Fibroblast of lung (primary cell): ENCODE results near the gene TXNIP. TPM values are rescaled to one million over a fixed set of nuclear protein-coding genes. Genes with fewer than 3 reads are reported as not detected.

Source experiments
- DNase-seq, 2 donors: peaks; one replicate each; pipeline versions ENCODE4 v3.0.0 to v3.0.0-alpha.2; 2010; ENCODE audit warnings: low read depth in 2 of 2
- H2AFZ ChIP-seq: 2 replicates; pipeline ENCODE4 v1.5.1; 2012; ENCODE audit warnings: low read length, control low read depth, inconsistent platforms
- H3K27ac ChIP-seq: 2 replicates; pipeline ENCODE4 v1.5.1; 2011; ENCODE audit warnings: low read length, control low read depth; ENCODE audit not compliant: insufficient read depth
- H3K27me3 ChIP-seq: 2 replicates; pipeline ENCODE4 v1.5.1; 2011; ENCODE audit warnings: mild to moderate bottlenecking, low read length; ENCODE audit not compliant: control insufficient read depth, insufficient read depth
- H3K36me3 ChIP-seq: 2 replicates; pipeline ENCODE4 v1.5.1; 2011; ENCODE audit warnings: low read length; ENCODE audit not compliant: control insufficient read depth, insufficient read depth
- H3K4me1 ChIP-seq: 2 replicates; pipeline ENCODE4 v1.5.1; 2011; ENCODE audit warnings: low read length; ENCODE audit not compliant: control insufficient read depth, insufficient read depth; ENCODE audit errors: extremely low read depth
- H3K4me2 ChIP-seq: 2 replicates; pipeline ENCODE4 v1.5.1; 2011; ENCODE audit warnings: low read length, control low read depth; ENCODE audit not compliant: insufficient read depth; ENCODE audit errors: extremely low read depth
- H3K4me3 ChIP-seq, 4 experiments: fragments of 200-600 bp in 1 of 4; sonication (generic) in 1 of 4; replicated peaks in 1 of 4; 2 replicates each; pipeline ENCODE4 v1.5.1; 2011 to 2016; ENCODE audit warnings: low read length in 4 of 4, low read depth in 3 of 4, mild to moderate bottlenecking in 3 of 4, control low read depth in 2 of 4, inconsistent platforms in 1 of 4, mixed read lengths in 1 of 4; ENCODE audit not compliant: insufficient read depth in 1 of 4; ENCODE audit errors: control extremely low read depth in 1 of 4
- H3K79me2 ChIP-seq: 2 replicates; pipeline ENCODE4 v1.5.1; 2012; ENCODE audit warnings: mild to moderate bottlenecking, low read length, inconsistent platforms; ENCODE audit not compliant: control insufficient read depth, insufficient read depth
- H3K9ac ChIP-seq: 2 replicates; pipeline ENCODE4 v1.5.1; 2011; ENCODE audit warnings: mild to moderate bottlenecking, low read length, control low read depth; ENCODE audit not compliant: insufficient read depth
- H3K9me3 ChIP-seq: 2 replicates; pipeline ENCODE4 v1.5.1; 2012; ENCODE audit warnings: low read depth, low read length; ENCODE audit not compliant: control insufficient read depth, insufficient read depth
- H4K20me1 ChIP-seq: 2 replicates; pipeline ENCODE4 v1.5.1; 2011; ENCODE audit warnings: low read length; ENCODE audit not compliant: control insufficient read depth, insufficient read depth; ENCODE audit errors: extremely low read depth
- CTCF ChIP-seq, 2 donors: IDR thresholded peaks in 1 of 2; conservative IDR thresholded peaks in 1 of 2; 1 replicate in 1 of 2; 2 replicates in 1 of 2; pipeline ENCODE4 v1.5.1; 2011 to 2012; ENCODE audit warnings: low read length in 2 of 2, control low read depth in 1 of 2, inconsistent platforms in 1 of 2, low read depth in 1 of 2, mild to moderate bottlenecking in 1 of 2
- EZH2 ChIP-seq: IDR thresholded peaks from 2 replicates; pipeline ENCODE4 v1.5.1; 2012; ENCODE audit warnings: low read length, control low read depth, mild to moderate bottlenecking; ENCODE audit errors: missing control alignments
- polyA plus RNA-seq, 2 donors: library from polyadenylated mRNA; depleted of rRNA in 1 of 2; stranded (reverse) in 1 of 2; unstranded in 1 of 2; fragments of >200 nt; gene quantifications; 2 replicates each; pipeline ENCODE4 v1.2.1, GENCODE V29; 2011 to 2012; ENCODE audit warnings: missing spikeins in 1 of 2
- total RNA-seq: library from RNA; depleted of rRNA; stranded (reverse); fragments of >200 nt; gene quantifications from 2 replicates; pipeline ENCODE4 v1.2.1, GENCODE V29; 2014

TXNIP gene
- total and polyA plus RNA-seq, 2 donors (not counting 1 experiment from before 2014, with no cell fraction given): 204 to 773 TPM

GRCh38 chr1:145972580-145972979 lies 23.8 kb downstream of the TXNIP start:
- DNase-seq: no peak
- no peaks in the 10 kb centered on the region for H3K9me3 ChIP-seq
- no peak for TF ChIP-seq EZH2
- TF ChIP-seq CTCF (conservative IDR thresholded peaks at IDR 0.05 in 1 of 2, IDR thresholded peaks at IDR 0.05 in 1 of 2; ENCODE audit: low read depth in 1 of 2, low read length in 2 of 2): no peak
- H3K4me2 ChIP-seq: no peak overlapping the region
- no peak overlapping the region for H3K27ac ChIP-seq
- H3K9ac ChIP-seq: no peak overlapping the region
- no peaks in the 10 kb centered on the region for H3K79me2 ChIP-seq
- H3K4me1 ChIP-seq: no peaks in the 10 kb centered on the region
- no peak overlapping the region for H3K4me3 ChIP-seq
- no peaks in the 10 kb centered on the region for H3K27me3 ChIP-seq
- H4K20me1 ChIP-seq: no peaks in the 10 kb centered on the region
- no peak overlapping the region for H2AFZ ChIP-seq
- H3K36me3 ChIP-seq: no peaks in the 10 kb centered on the region

GRCh38 chr1:145967288-145967687 lies 29.1 kb downstream of the TXNIP start:
- DNase-seq: no peak
- Histone ChIP-seq H3K9ac (no peak overlapping the region), H3K4me2 (no peak overlapping the region), H2AFZ (no peak overlapping the region), H3K9me3 (no peaks in the 10 kb centered on the region), H4K20me1 (no peaks in the 10 kb centered on the region), H3K27ac (no peak overlapping the region), H3K4me3 (no peak overlapping the region), H3K4me1 (peaks cover 17% of the 10 kb centered on the region), H3K36me3 (no peaks in the 10 kb centered on the region), H3K27me3 (no peaks in the 10 kb centered on the region), H3K79me2 (no peaks in the 10 kb centered on the region)
- TF ChIP-seq CTCF (conservative IDR thresholded peaks at IDR 0.05 in 1 of 2, IDR thresholded peaks at IDR 0.05 in 1 of 2; ENCODE audit: low read depth in 1 of 2, low read length in 2 of 2): no peak
- no peak for TF ChIP-seq EZH2

GRCh38 chr1:145965119-145965744 lies 31.1 kb downstream of the TXNIP start:
- Histone ChIP-seq H3K9me3 (no peaks in the 10 kb centered on the region), H2AFZ (no peak overlapping the region), H3K27me3 (no peaks in the 10 kb centered on the region), H3K36me3 (peaks cover 1% of the 10 kb centered on the region), H3K4me1 (peaks cover 29% of the 10 kb centered on the region), H3K9ac (no peak overlapping the region), H3K79me2 (peaks cover 2% of the 10 kb centered on the region), H3K27ac (no peak overlapping the region), H3K4me2 (peak overlapping the region; percentile 70), H3K4me3 (peak overlapping the region; percentile 65 to 92 (median 74)), H4K20me1 (no peaks in the 10 kb centered on the region)
- DNase-seq: no peak
- TF ChIP-seq EZH2 (no peak), CTCF (conservative IDR thresholded peaks at IDR 0.05 in 1 of 2, IDR thresholded peaks at IDR 0.05 in 1 of 2; ENCODE audit: low read depth in 1 of 2, low read length in 2 of 2) (no peak)
